ENCODE results near the gene CHRNA1.

The CHRNA1 gene

DNA sequence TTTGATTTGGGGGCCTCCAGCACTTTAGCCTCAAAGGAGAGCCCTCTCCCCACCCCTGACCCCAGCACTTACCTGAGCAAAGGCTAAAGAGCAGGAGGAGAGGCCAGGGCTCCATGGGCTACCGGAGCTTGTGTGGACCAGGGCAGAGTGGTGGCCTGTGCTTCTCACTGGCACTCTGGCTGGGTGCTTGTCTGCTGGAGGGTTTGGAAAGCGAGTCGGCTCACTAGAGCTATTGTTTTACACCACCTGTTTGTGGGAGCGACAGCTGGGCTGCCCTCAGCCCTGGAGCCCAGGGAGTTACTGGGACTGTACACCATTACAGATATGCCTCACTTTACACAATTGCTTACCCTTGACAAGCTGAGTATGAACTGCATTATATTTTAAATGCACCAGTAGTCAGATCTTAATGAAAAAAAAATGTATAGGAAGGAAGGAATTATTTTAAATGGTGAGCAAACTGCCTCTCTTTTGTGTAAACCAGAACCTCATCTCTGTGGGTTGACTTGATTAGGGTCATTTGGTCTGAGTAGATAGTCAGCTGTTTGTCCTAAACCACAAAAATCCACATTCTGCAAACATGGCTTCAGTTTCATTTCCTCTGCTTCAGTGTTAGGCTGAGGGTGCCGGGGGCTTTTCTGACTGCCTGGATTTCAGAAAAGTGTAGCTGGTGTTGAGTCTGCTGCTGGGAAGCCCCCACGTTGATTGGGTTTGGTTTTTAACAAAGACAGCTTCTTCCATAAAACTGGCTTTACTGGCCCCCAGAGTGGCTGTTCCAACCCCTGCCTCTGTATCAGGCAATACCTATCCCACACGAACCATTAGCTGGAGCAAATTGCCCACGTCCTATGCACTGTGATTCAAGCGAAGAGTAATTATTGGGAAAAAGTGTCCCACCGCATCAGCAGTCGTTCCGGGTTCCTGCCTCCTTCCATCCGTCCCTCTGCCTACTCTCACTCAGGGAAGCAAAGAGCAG, at the start of gene CHRNA1:
CHRNA1 (minus strand) TSS at position 193 of the 976 bp plus-strand sequence; CDS start at position 115, 78 bp downstream.
- ATAC-seq (no peak), DNase-seq (no peak)
- Mint-ChIP-seq H3K27ac (no peak within 1 kb of the TSS), H3K4me3 (no peak within 1 kb of the TSS), H3K27me3 (peaks cover 5% of the 10 kb centered on the region), H3K4me1 (peaks cover 23% of the 10 kb centered on the region), H3K9me3 (no peaks in the 10 kb centered on the region)

DNA sequence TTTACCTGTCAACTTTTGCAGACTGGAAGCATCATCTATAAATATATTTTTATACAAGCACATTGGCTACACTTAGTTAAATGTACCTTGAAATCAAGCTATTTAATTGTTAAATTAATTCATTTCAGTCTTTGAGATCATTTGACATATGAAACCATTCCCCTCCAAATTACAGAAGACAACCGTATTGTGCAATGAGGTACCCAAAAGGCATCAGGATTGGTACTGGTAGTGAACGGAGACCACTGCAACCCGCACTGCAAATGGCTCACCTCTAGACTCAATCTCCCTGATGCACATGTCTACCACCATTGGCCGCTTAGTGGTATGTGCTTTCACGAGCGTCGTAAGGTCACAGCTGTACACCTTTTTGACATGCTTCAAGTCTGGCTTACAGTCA, 47.8 kb upstream of the CHRNA1 start:
- no peaks in the 10 kb centered on the region for H3K27me3 Mint-ChIP-seq
- H3K27ac Mint-ChIP-seq: no peak overlapping the region
- DNase-seq: no peak
- H3K4me1 Mint-ChIP-seq: peaks cover 12% of the 10 kb centered on the region
- ATAC-seq: no peak
- H3K4me3 Mint-ChIP-seq: no peak overlapping the region
- no peaks in the 10 kb centered on the region for H3K9me3 Mint-ChIP-seq

DNA sequence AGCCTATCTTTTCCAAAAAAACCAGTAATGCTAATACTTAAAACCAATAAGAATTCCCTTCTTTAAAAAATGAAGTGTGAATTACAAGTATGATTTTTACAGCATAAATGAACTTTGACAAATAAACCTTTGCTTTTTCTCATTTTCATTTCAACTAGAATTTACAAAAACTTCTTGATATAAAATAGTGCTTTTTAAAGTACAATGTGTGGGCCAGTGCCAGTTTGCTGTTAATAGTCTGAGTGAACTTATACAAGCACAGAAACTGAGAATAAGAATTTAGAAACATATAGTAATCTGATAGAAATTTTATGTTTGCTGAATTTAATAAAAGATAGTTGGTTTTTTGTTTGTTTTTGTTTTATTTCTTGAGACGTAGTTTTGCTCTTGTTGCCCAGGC, 43.7 kb upstream of the CHRNA1 start:
- H3K27ac Mint-ChIP-seq: no peak overlapping the region
- DNase-seq: no peak
- ATAC-seq: no peak
- peaks cover 12% of the 10 kb centered on the region for H3K4me1 Mint-ChIP-seq
- no peaks in the 10 kb centered on the region for H3K27me3 Mint-ChIP-seq
- H3K4me3 Mint-ChIP-seq: no peak overlapping the region
- no peaks in the 10 kb centered on the region for H3K9me3 Mint-ChIP-seq

DNA sequence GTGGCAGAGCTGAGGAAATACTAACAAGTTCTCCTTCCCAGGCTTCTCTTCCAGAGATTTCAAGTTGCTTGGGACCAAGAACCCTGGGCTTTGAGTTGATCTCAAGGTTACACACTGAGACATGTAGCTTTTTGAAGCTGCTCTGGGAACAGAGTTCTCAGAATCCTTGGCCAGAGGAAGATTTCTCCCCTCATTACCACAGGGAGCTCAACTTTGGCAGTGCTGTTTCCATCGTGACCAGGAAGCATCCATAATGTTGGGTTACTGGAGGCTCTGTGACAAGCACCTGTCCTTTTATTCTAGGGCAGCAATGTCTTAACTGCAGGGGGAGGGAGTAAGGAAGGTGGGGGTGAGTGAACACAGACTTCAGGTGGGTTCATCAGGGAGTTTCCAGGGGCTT, 41.5 kb upstream of the CHRNA1 start:
- Mint-ChIP-seq H3K4me3 (no peak overlapping the region), H3K27me3 (no peaks in the 10 kb centered on the region), H3K27ac (peak overlapping the region in 1 of 2 donors; percentile 69), H3K9me3 (no peaks in the 10 kb centered on the region), H3K4me1 (peaks cover 10% of the 10 kb centered on the region)
- DNase-seq: no peak
- no peak for ATAC-seq

DNA sequence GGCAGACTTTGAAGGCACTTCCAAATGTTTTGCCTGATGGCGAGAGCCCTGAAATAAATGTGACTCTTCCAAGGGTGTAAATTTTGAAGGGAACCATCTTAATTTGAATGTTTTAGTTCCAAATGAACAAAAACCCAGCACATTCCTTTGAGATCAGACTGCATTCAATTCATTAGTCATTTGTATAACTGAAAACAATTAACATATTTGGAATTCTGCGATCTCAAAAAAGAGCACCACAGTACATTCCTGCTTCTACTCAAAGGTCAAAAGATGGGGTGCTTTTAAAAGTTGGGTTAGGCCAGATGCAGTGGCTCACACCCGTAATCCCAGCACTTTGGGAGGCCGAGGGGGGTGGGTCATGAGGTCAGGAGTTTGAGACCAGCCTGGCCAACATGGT, 38.2 kb upstream of the CHRNA1 start:
- H3K9me3 Mint-ChIP-seq: no peaks in the 10 kb centered on the region
- H3K4me1 Mint-ChIP-seq: no peaks in the 10 kb centered on the region
- ATAC-seq (no peak), DNase-seq (no peak)
- H3K27ac Mint-ChIP-seq: no peak overlapping the region
- H3K4me3 Mint-ChIP-seq: no peak overlapping the region
- H3K27me3 Mint-ChIP-seq: no peaks in the 10 kb centered on the region

DNA sequence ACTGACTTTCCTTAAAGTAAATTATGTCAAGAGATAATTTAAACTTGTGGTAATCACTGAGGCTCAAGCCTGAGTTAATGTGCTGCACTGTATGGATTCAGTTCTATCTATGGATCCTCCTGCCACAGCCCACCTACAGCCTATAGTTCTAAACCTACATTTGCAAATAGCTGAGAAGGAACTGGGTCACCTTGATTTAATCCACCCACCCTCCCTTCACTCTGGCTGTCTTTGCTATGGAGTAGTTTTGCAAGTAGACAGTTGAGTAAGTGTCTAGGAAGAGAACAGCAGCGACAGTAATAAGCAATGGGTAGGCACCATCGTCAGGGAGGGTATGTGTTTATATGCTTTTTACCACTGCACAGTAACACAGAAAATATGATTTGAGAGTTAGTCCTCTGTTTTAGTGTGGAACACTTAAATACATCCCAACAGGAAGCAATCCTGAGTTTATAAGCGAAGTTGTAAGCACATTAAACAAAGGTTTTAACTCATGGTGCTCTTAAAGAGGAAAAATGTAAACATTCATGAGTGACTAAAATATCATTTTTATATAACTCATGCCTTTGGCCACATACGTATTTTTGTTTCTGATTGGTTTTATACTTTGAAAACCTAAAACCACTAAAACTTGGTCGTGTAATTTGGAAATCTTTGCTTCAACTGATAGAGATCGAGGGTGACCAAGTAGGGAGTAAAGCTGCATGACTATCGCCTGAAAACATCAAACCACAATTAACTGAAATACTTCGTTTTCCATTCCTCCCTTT, 36.3 kb upstream of the CHRNA1 start:
- ATAC-seq: no peak
- Mint-ChIP-seq H3K9me3 (no peaks in the 10 kb centered on the region), H3K27me3 (no peaks in the 10 kb centered on the region), H3K27ac (no peak overlapping the region), H3K4me1 (peaks cover 11% of the 10 kb centered on the region), H3K4me3 (no peak overlapping the region)
- DNase-seq: no peak

DNA sequence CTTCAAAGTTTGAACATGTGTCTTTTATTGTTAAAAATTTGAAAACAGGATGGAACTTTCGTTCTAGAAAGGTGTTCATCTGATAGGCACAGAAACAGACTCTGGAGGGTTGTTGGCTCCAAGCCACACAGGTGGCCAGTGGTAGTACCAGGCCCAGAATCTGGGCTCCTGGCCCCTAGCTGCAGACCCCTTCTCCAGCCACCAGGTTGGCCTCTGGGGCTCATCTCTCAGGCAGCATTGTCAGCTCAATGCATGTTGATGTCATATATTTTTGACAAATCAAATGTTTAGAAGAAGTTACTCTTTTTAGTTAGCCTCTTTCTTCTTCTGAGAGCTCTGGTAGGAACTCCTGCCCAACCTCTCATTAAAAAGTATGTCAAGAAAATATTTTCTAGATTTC, 34.5 kb upstream of the CHRNA1 start:
- Mint-ChIP-seq H3K27me3 (no peaks in the 10 kb centered on the region), H3K9me3 (no peaks in the 10 kb centered on the region), H3K4me1 (peaks cover 23% of the 10 kb centered on the region), H3K27ac (no peak overlapping the region), H3K4me3 (no peak overlapping the region)
- no peak for ATAC-seq
- no peak for DNase-seq

DNA sequence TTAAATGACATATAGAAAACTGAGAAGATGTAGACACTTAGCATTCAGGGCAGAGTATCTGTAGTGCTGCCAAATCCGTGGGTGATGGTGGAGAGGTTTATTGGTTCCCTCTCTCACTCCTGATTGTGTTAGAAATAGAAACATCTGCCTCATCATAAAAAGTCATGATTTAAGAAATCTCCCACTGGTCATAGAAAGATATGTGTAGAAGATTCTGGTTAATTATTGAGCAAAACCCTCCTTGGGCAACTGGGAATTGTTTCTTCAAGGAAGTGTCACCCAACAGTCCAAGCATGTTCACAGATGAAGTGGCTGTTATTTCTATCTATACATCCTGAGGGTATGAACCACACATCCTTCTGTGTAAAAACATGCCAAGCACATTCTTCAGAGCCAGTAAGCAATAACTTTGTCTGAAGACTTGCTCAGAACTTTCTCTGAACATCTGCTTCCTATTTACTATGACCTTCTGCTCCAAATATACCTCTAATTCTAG, 33.6 kb upstream of the CHRNA1 start:
- no peak for DNase-seq
- H3K27ac Mint-ChIP-seq: no peak overlapping the region
- H3K4me3 Mint-ChIP-seq: no peak overlapping the region
- no peaks in the 10 kb centered on the region for H3K9me3 Mint-ChIP-seq
- H3K27me3 Mint-ChIP-seq: no peaks in the 10 kb centered on the region
- peaks cover 23% of the 10 kb centered on the region for H3K4me1 Mint-ChIP-seq
- ATAC-seq: no peak

DNA sequence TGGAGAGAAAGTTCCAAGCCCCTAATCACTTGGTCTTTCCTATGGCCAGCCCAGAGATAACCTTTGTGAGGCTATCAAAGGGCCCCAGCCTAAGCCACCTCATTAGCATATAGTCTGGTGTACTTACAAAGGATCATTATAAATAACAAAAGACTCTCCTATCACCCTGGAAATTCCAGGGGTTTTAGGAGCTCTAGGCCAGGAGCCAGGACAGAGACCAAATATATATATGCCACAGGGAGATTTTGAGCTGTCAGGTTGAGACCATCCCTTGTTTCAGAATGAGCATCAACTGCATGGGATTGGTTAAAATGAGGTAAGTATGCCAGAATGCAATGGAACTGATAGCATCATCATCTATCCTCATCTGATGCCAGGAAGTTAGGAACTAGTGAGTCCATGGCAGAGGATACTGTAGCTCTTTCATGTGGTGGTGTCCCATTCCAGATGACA, 32.1 kb upstream of the CHRNA1 start:
- DNase-seq: no peak
- H3K27me3 Mint-ChIP-seq: no peaks in the 10 kb centered on the region
- peak; percentile 47 for ATAC-seq
- peaks cover 29% of the 10 kb centered on the region for H3K4me1 Mint-ChIP-seq
- H3K4me3 Mint-ChIP-seq: no peak overlapping the region
- no peaks in the 10 kb centered on the region for H3K9me3 Mint-ChIP-seq
- peak overlapping the region; percentile 19 to 83 for H3K27ac Mint-ChIP-seq

DNA sequence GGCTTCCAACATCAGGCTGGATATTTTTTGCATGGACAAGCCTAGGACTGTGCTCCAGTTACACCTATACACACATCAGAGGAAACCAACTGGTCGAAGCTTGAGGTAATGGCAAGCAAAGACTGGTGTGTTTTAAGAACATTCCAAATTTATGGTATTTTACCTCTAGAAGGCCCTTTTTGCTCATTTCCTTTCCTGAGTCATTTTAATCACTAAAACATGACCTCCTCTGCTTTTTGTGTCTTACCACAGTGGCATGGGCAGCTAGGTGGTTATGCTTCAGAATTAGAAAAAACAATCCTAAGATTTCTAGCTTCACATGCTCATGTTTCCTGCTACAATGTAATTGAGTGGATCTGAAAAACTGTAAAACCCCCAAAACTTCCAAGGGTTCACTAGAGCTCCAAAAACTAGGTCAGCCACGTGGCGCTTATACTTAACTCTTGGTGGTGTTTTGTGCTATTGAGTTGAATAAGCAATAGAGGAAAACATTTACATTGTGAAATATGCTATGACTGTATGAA, 30.6 kb upstream of the CHRNA1 start:
- peak in 1 of 2 donors; percentile 36 for DNase-seq
- peak overlapping the region in 1 of 2 donors; percentile 28 for H3K4me3 Mint-ChIP-seq
- H3K4me1 Mint-ChIP-seq: peaks cover 29% of the 10 kb centered on the region
- peak overlapping the region in 1 of 2 donors; percentile 89 for H3K27ac Mint-ChIP-seq
- no peaks in the 10 kb centered on the region for H3K9me3 Mint-ChIP-seq
- ATAC-seq: peak; percentile 81
- no peaks in the 10 kb centered on the region for H3K27me3 Mint-ChIP-seq

DNA sequence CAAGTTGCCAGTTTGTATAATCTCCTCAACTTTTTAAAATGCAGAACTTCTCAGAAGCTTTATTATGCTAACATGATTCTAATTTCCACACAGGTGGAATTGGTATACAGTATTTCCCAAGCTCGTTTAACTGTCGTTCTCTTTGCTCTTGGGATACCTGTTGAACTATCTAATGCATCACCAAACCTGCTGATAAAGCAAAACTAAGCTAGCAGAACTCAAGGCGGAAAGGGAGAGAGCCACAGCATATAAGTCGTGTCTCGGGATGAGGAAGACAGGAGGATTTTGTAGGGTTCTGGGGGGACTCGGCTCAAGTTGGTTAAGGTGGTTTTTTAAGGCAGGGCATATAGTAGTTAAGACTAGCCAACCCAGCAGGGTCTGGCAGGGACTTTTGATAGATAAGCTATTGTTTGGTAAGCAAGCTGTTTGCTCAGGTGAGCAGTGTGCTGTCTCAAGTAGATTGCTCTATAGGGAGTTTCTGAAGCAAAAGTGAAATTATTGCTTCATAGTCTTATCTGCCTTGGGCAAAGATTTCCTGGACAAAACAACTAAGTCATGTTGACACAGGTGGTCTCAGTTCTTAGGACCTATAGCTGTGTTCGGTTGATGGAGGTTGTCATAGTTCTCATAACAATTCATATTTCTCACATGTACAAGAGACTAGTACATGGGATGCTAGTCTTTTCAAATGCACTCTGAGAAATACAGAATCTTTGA, 28.2 kb upstream of the CHRNA1 start:
- no peaks in the 10 kb centered on the region for H3K9me3 Mint-ChIP-seq
- H3K4me3 Mint-ChIP-seq: no peak overlapping the region
- ATAC-seq: no peak
- no peak overlapping the region for H3K27ac Mint-ChIP-seq
- no peaks in the 10 kb centered on the region for H3K27me3 Mint-ChIP-seq
- DNase-seq: no peak
- peaks cover 46% of the 10 kb centered on the region for H3K4me1 Mint-ChIP-seq

DNA sequence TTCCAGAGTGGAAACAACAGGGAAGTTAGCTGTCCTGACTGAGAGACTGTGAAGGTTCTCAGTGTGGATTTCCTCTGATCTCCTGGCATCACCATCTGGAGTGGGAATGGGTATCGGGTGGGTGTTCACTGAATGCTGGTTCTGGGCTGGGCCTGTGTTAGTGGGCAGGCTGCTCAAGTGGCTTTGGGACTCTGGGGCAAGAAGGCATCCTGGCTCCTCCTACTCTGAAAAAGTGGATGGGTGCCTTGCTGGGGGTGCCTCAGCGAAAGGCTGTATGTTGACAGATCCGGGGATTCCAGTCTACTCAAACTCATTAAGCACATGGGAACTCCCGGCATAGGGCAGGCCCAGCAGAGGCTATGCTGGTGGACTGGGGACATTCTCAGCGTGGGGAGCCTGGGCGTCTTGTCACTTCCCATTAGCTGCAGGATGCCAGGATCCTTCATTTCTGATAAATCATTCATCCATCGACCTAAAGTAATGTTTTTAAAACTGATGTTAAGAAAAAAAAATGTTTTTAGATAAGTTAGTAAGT, 27.5 kb upstream of the CHRNA1 start:
- ATAC-seq (no peak), DNase-seq (no peak)
- no peak overlapping the region for H3K4me3 Mint-ChIP-seq
- H3K4me1 Mint-ChIP-seq: peaks cover 51% of the 10 kb centered on the region
- H3K27me3 Mint-ChIP-seq: no peaks in the 10 kb centered on the region
- H3K9me3 Mint-ChIP-seq: no peaks in the 10 kb centered on the region
- no peak overlapping the region for H3K27ac Mint-ChIP-seq

DNA sequence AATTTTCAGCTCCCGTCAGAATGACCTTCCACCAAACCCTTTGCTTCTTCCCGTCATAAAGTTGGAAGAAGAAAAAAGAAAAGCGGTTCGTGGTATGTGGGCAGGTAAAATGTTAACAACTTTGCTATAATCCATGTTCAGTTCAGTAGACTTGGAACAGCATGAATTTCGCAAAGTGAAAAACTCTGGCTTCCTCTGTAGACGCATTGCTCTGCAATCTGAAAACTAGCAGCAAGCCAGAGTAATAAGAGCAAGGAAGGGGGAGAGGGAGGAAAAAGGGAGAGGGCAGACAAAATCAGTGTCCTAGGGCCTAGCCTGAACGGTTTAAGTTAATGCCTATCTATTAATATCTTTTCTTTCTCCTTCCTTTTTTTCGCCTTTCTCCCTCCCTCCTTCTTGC, 26.7 kb upstream of the CHRNA1 start:
- DNase-seq: no peak
- no peak for ATAC-seq
- H3K27ac Mint-ChIP-seq: no peak overlapping the region
- H3K9me3 Mint-ChIP-seq: no peaks in the 10 kb centered on the region
- peaks cover 44% of the 10 kb centered on the region for H3K4me1 Mint-ChIP-seq
- no peak overlapping the region for H3K4me3 Mint-ChIP-seq
- H3K27me3 Mint-ChIP-seq: no peaks in the 10 kb centered on the region

DNA sequence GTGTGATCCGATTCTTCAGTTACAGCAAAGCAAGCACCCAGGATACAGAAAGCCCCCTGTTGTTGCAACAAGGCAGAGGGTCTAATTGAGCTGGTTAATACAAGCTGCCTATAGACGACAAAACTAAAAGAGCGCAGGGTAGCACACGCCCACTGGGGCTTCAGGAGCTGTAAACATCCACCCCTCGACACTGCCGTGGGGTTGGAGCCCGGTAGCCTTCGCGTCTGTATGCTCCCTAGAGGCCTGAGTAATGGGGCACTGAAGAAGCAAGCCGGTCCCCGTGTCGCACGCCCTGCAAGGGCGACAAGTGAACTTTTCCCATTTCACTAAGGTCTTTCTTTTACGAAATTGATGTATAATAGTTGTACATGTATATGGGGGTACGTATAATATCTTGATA, 24.7 kb upstream of the CHRNA1 start:
- Mint-ChIP-seq H3K27me3 (no peaks in the 10 kb centered on the region), H3K4me1 (peaks cover 28% of the 10 kb centered on the region), H3K27ac (peak overlapping the region in 1 of 2 donors; percentile 22), H3K4me3 (peak overlapping the region; percentile 46 to 55), H3K9me3 (no peaks in the 10 kb centered on the region)
- DNase-seq (no peak), ATAC-seq (peak; percentile 16)
